ENCODE data around the gene RNF146.
"Not testable (repeated sequence)": the region's sequence is repeated elsewhere in the genome, so short reads cannot be mapped to it uniquely, and the experiment has no call there.

RNF146 gene

GRCh38 chr6:127279815-127280214, 13.2 kb downstream of the RNF146 start:
- no peak for DNase-seq (ENCODE audit: low read depth in 3 of 3, low spot score in 1 of 3)

- no peak for DNase-seq (ENCODE audit: low read depth in 3 of 3, low spot score in 1 of 3)
Measured at GRCh38 chr6:127282184-127282583, 15.5 kb downstream of the RNF146 start.

GRCh38 chr6:127288705-127289104, 22.0 kb downstream of the RNF146 start:
- DNase-seq (ENCODE audit: low read depth in 3 of 3, low spot score in 1 of 3): no peak

- DNase-seq (ENCODE audit: low read depth in 3 of 3, low spot score in 1 of 3): no peak
Measured at GRCh38 chr6:127289934-127290333, 23.3 kb downstream of the RNF146 start.

- no peak for DNase-seq (ENCODE audit: low read depth in 3 of 3, low spot score in 1 of 3)
Measured at GRCh38 chr6:127290391-127291265, 24.0 kb downstream of the RNF146 start.

- no peak for DNase-seq (ENCODE audit: low read depth in 3 of 3, low spot score in 1 of 3)
Measured at GRCh38 chr6:127291495-127291894, 24.8 kb downstream of the RNF146 start.

GRCh38 chr6:127297502-127298070, 30.9 kb downstream of the RNF146 start:
- DNase-seq (ENCODE audit: low read depth in 3 of 3, low spot score in 1 of 3): no peak

GRCh38 chr6:127298475-127298874, 31.8 kb downstream of the RNF146 start:
- DNase-seq (ENCODE audit: low read depth in 3 of 3, low spot score in 1 of 3): no peak

GRCh38 chr6:127299522-127300240, 33.0 kb downstream of the RNF146 start:
- DNase-seq (ENCODE audit: low read depth in 3 of 3, low spot score in 1 of 3): no peak

GRCh38 chr6:127300411-127300810, 33.7 kb downstream of the RNF146 start:
- DNase-seq (ENCODE audit: low read depth in 3 of 3, low spot score in 1 of 3): no peak

- DNase-seq (ENCODE audit: low read depth in 3 of 3, low spot score in 1 of 3): no peak
Measured at GRCh38 chr6:127301199-127301700, 34.6 kb downstream of the RNF146 start.

- peak in 2 of 3 donors; percentile 8 for DNase-seq (ENCODE audit: low read depth in 3 of 3, low spot score in 1 of 3)
Measured at GRCh38 chr6:127302728-127303660, 36.3 kb downstream of the RNF146 start.

- no peak for DNase-seq (ENCODE audit: low read depth in 3 of 3, low spot score in 1 of 3)
Measured at GRCh38 chr6:127303917-127304316, 37.3 kb downstream of the RNF146 start.

- DNase-seq (ENCODE audit: low read depth in 3 of 3, low spot score in 1 of 3): no peak
Measured at GRCh38 chr6:127305741-127306140, 39.1 kb downstream of the RNF146 start.

GRCh38 chr6:127317388-127318128, 50.9 kb downstream of the RNF146 start:
- no peak for DNase-seq (ENCODE audit: low read depth in 3 of 3, low spot score in 1 of 3)

GRCh38 chr6:127319686-127320085, 53.0 kb downstream of the RNF146 start:
- no peak for DNase-seq (ENCODE audit: low read depth in 3 of 3, low spot score in 1 of 3)

- DNase-seq (ENCODE audit: low read depth in 3 of 3, low spot score in 1 of 3): no peak
Measured at GRCh38 chr6:127328043-127328609, 61.5 kb downstream of the RNF146 start.

GRCh38 chr6:127331256-127331655, 64.6 kb downstream of the RNF146 start:
- not testable (repeated sequence) for DNase-seq (ENCODE audit: low read depth in 3 of 3, low spot score in 1 of 3)

GRCh38 chr6:127332383-127332961, 65.8 kb downstream of the RNF146 start:
- DNase-seq (ENCODE audit: low read depth in 3 of 3, low spot score in 1 of 3): no peak

Data from stimulated activated CD4-positive, alpha-beta T cell treated with anti-CD3 and anti-CD28 coated beads, TNF-alpha, amount 100 ng/mL, for 1 hour (primary cell).